Smooth muscle cell (in vitro differentiated cells): ENCODE data around the gene TACC3. TPM values are rescaled to one million over a fixed set of nuclear protein-coding genes. Genes with fewer than 3 reads are reported as not detected.
A peak's percentile ranks its signal among the peaks of the same experiment; 100 is the strongest.

ENCODE experiments used
- DNase-seq: peaks from one replicate; lab custom pipeline; 2025; ENCODE audit not compliant: unreplicated experiment; lab: John Stamatoyannopoulos, UW
- H2AFZ ChIP-seq: fragments of 200-600 bp; sonication (generic); 2 replicates; pipeline ENCODE4 v1.6.0; 2016; ENCODE audit warnings: antibody characterized with exemption, low read depth, mild to moderate bottlenecking
- H3F3A ChIP-seq: fragments of 200-600 bp; sonication (generic); 2 replicates; pipeline ENCODE4 v1.6.0; 2017; ENCODE audit warnings: antibody characterized with exemption, low read depth
- H3K27ac ChIP-seq: fragments of 200-600 bp; sonication (generic); 2 replicates; pipeline ENCODE4 v1.5.1; 2016; ENCODE audit warnings: low read depth, mild to moderate bottlenecking
- H3K27me3 ChIP-seq: fragments of 200-600 bp; sonication (generic); 2 replicates; pipeline ENCODE4 v1.6.1; 2016; ENCODE audit warnings: low read depth, mild to moderate bottlenecking
- H3K36me3 ChIP-seq: fragments of 200-600 bp; sonication (generic); 2 replicates; pipeline ENCODE4 v1.5.1; 2016; ENCODE audit warnings: low read depth
- H3K4me1 ChIP-seq: fragments of 200-600 bp; sonication (generic); 2 replicates; pipeline ENCODE4 v1.5.1; 2016; ENCODE audit warnings: low read depth
- H3K4me2 ChIP-seq: fragments of 200-600 bp; sonication (generic); 2 replicates; pipeline ENCODE4 v1.6.0; 2016; ENCODE audit warnings: mild to moderate bottlenecking
- H3K4me3 ChIP-seq: fragments of 200-600 bp; sonication (generic); 2 replicates; pipeline ENCODE4 v1.5.1; 2016; ENCODE audit warnings: mild to moderate bottlenecking
- H3K79me2 ChIP-seq: fragments of 200-600 bp; sonication (generic); 2 replicates; pipeline ENCODE4 v1.6.0; 2016; ENCODE audit warnings: low read depth, mild to moderate bottlenecking
- H3K9ac ChIP-seq: fragments of 200-600 bp; sonication (generic); 2 replicates; pipeline ENCODE4 v1.6.0; 2016; ENCODE audit warnings: low read depth
- H3K9me3 ChIP-seq: fragments of 200-600 bp; sonication (generic); replicated peaks from 2 replicates; pipeline ENCODE4 v1.5.1; 2016; ENCODE audit warnings: low read depth
- H4K20me1 ChIP-seq: fragments of 200-600 bp; sonication (generic); 2 replicates; pipeline ENCODE4 v1.6.0; 2016; ENCODE audit warnings: low read depth
- WGBS: methylation state at CpG from one replicate; pipeline ENCODE4 v1.1.7; 2016; ENCODE audit warnings: low lambda C conversion rate; 5-methylcytosine and 5-hydroxymethylcytosine counted together
- polyA plus RNA-seq: library from polyadenylated mRNA; unstranded; fragments of >200 nt; fragmentation: Nextera tagmentation; extraction: Ambion mirVana; gene quantifications from 2 replicates; pipeline ENCODE4 v1.2.1, GENCODE V29; 2016
- total RNA-seq: library from RNA; depleted of rRNA; stranded (reverse); fragments of >200 nt; gene quantifications from 2 replicates; pipeline ENCODE4 v1.2.3, GENCODE V29; 2014
- TF ChIP-seq, protein P1 (sequence below): fragments of 200-600 bp; sonication (generic); IDR thresholded peaks from 2 replicates; pipeline ENCODE4 v1.5.1; 2017; ENCODE audit warnings: borderline replicate concordance, mild to moderate bottlenecking, antibody characterized with exemption; ENCODE audit not compliant: insufficient read depth, poor library complexity, severe bottlenecking

The TACC3 gene
- total and polyA plus RNA-seq, 2 experiments from 2014 or later, result 12.5 to 19.4 TPM

DNA sequence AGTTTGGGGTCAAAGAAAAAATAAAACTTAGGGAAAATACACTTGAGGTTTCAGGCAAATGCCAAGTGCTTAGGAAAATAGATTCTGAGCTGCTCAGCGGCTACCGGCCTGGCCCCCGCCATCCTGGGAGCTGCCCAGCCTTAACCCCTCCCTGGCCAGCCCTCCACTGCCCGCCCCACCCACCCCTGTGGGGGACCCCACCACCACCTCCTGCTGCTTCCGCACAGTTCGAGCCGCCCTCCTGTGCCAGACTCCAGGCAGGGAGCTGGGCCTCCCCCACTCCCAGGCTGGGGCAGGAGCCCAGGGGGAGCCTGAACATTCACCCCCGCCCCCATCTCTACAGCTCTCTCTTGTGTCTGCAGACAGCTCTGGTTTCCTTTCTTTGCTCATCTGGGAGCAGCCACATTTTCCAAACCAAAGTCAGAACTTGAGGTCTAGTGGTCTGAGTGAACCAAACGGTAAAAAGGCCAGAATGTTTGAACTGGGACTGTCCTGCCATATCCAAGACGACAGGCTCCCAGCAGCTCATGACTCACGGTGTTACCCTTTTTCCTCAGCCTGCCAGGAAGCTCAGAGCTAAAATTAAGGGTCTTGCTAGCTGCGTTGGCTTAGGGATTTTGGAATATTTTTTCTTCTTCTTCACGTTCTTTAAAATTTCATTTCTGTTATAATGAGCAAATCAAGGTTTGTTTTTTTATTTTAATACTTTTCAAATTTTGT lies 67.1 kb downstream of the TACC3 start:
- H4K20me1 ChIP-seq, result no peaks in the 10 kb centered on the region
- no peaks in the 10 kb centered on the region for H3K9me3 ChIP-seq
- H3K27me3 ChIP-seq, result no peaks in the 10 kb centered on the region
- no peaks in the 10 kb centered on the region for H3K79me2 ChIP-seq
- no peak overlapping the region for H3K9ac ChIP-seq
- peaks cover 4% of the 10 kb centered on the region for H3K4me1 ChIP-seq
- no peaks in the 10 kb centered on the region for H3K36me3 ChIP-seq
- no peak overlapping the region for H3K4me2 ChIP-seq
- WGBS, result 63% methylated on average over 12 of the region's 13 CpGs
- DNase-seq, result no peak
- no peak overlapping the region for H3K4me3 ChIP-seq
- H2AFZ ChIP-seq, result no peak overlapping the region
- no peaks in the 10 kb centered on the region for H3F3A ChIP-seq
- TF ChIP-seq, protein P1, sequence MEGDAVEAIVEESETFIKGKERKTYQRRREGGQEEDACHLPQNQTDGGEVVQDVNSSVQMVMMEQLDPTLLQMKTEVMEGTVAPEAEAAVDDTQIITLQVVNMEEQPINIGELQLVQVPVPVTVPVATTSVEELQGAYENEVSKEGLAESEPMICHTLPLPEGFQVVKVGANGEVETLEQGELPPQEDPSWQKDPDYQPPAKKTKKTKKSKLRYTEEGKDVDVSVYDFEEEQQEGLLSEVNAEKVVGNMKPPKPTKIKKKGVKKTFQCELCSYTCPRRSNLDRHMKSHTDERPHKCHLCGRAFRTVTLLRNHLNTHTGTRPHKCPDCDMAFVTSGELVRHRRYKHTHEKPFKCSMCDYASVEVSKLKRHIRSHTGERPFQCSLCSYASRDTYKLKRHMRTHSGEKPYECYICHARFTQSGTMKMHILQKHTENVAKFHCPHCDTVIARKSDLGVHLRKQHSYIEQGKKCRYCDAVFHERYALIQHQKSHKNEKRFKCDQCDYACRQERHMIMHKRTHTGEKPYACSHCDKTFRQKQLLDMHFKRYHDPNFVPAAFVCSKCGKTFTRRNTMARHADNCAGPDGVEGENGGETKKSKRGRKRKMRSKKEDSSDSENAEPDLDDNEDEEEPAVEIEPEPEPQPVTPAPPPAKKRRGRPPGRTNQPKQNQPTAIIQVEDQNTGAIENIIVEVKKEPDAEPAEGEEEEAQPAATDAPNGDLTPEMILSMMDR, result no peak
- H3K27ac ChIP-seq, result no peak overlapping the region

DNA sequence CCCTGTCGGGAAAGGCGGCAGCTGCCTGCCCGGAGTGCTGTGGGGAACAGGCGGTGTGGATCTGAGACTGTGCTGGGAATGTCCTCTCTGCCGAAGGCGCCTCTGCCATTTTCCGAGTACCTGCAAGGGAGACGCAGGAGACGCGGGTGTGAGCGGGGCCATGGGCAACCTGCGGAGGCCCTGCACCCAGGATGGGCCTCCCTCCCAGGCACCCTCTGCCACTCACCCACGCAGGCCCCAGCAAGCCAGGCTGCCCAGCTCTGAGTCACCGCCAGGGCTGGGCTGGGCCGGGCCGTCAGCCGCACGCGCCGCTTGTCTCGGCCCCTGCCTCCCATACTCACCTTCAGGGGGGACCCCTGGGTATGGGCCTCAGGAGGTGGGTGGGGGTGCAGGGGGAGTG lies 68.2 kb downstream of the TACC3 start:
- TF ChIP-seq, protein P1, result no peak
- Histone ChIP-seq H3K4me1 (peaks cover 11% of the 10 kb centered on the region), H2AFZ (no peak overlapping the region), H4K20me1 (no peaks in the 10 kb centered on the region), H3K27ac (no peak overlapping the region), H3K4me2 (no peak overlapping the region), H3K79me2 (no peaks in the 10 kb centered on the region), H3F3A (no peaks in the 10 kb centered on the region), H3K36me3 (no peaks in the 10 kb centered on the region), H3K4me3 (no peak overlapping the region), H3K9ac (no peak overlapping the region), H3K9me3 (no peaks in the 10 kb centered on the region), H3K27me3 (no peaks in the 10 kb centered on the region)
- 80% methylated on average over 17 of the region's 21 CpGs for WGBS
- DNase-seq, result no peak

DNA sequence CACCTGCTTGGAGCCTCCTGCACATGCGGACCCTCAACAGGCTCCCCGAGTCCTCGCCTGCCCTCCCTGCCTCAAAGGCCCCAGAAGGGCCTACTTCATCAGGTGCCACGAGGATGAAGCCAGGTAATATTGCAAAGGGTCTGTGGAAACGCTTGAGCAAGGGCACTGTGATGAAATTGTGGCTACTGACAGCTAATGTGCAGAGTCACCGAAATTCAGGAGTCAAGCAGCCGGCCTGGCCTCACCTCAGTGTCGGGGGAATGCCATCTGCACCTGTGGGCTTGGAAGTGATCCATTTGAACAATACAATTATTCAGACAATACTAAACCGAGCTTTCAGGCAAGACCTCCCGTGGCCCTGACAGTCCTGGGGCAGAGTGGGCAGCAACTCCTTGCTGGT lies 68.7 kb downstream of the TACC3 start:
- Histone ChIP-seq H3K4me3 (no peak overlapping the region), H3K27me3 (peaks cover 4% of the 10 kb centered on the region), H3K4me1 (peaks cover 12% of the 10 kb centered on the region), H3K4me2 (no peak overlapping the region), H3K27ac (no peak overlapping the region), H3K9me3 (no peaks in the 10 kb centered on the region), H3F3A (no peaks in the 10 kb centered on the region), H3K79me2 (no peaks in the 10 kb centered on the region), H4K20me1 (peaks cover 1% of the 10 kb centered on the region), H2AFZ (no peak overlapping the region), H3K9ac (no peak overlapping the region), H3K36me3 (no peaks in the 10 kb centered on the region)
- WGBS, result 91% methylated on average over 10 of the region's 10 CpGs
- no peak for DNase-seq
- TF ChIP-seq, protein P1, result no peak

DNA sequence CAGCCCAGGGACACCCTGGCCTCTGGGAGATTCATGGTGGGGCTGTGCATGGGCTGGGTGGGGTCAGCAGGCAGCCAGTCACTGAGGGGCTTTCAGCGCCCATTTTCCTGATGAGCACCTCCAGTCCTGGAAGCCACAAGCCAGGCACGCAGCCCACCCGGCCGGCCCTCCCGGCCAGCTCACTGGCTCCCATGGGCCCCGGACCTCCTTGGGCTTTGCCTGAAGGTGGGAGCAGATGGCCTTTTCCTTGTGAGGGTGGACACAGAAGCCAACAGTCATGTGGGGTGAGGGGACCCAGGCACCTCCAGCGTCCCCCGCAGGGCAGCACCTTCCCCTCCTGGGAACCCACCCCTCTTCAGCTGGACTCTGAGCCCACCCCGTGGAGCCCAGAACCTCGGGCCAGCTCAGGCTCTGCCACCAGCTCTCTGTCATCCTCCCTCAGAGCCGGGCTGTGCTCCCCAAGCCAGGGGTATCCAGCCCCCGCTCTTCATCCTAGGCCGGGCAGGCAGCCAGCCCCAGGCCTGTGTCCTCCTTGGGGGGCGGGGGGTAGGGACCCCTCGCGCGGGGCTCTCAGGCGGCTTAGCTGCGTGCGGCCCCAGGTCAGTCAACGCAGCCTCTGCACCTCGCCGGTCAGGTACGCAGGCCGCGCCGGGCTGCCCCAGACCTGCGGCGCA lies 71.0 kb downstream of the TACC3 start:
- Histone ChIP-seq H3K4me2 (peak overlapping the region; percentile 82), H3F3A (no peaks in the 10 kb centered on the region), H3K36me3 (no peaks in the 10 kb centered on the region), H3K27me3 (peaks cover 7% of the 10 kb centered on the region), H3K9ac (no peak overlapping the region), H3K4me3 (peak overlapping the region; percentile 30), H4K20me1 (peaks cover 24% of the 10 kb centered on the region), H3K9me3 (no peaks in the 10 kb centered on the region), H3K27ac (no peak overlapping the region), H2AFZ (no peak overlapping the region), H3K79me2 (no peaks in the 10 kb centered on the region), H3K4me1 (peaks cover 17% of the 10 kb centered on the region)
- DNase-seq, result no peak
- TF ChIP-seq, protein P1, result no peak
- WGBS, result 47% methylated on average over 27 of the region's 29 CpGs
